Liver (tissue), 9 donors: ENCODE measurements around the gene PTPRN2. TPM values are rescaled to one million over a fixed set of nuclear protein-coding genes. Genes with fewer than 3 reads are reported as not detected.

Source experiments
- DNase-seq: peaks from one replicate; pipeline ENCODE4 v3.0.0-alpha.2; 2017; ENCODE audit warnings: low spot score
- H3K27ac ChIP-seq, 2 donors: one replicate each; pipeline ENCODE4 v1.7.0; 2013; ENCODE audit warnings: inconsistent platforms in 2 of 2, low read length in 2 of 2, control low read depth in 1 of 2, low read depth in 1 of 2, mild to moderate bottlenecking in 1 of 2
- H3K27me3 ChIP-seq, 4 donors: one replicate each; pipeline versions ENCODE4 v1.6.1 to v1.7.0; 2013; ENCODE audit warnings: low read length in 3 of 4, inconsistent platforms in 1 of 4, mild to moderate bottlenecking in 1 of 4, moderate library complexity in 1 of 4; ENCODE audit not compliant: control insufficient read depth in 4 of 4, insufficient read depth in 4 of 4
- H3K36me3 ChIP-seq, 4 donors: one replicate each; pipeline versions ENCODE4 v1.6.1 to v1.7.0; 2013; ENCODE audit warnings: low read length in 3 of 4, mild to moderate bottlenecking in 3 of 4, low read depth in 1 of 4, moderate library complexity in 1 of 4; ENCODE audit not compliant: control insufficient read depth in 4 of 4, insufficient read depth in 3 of 4
- H3K4me1 ChIP-seq, 4 donors: one replicate each; pipeline versions ENCODE4 v1.6.1 to v1.7.0; 2013; ENCODE audit warnings: low read length in 3 of 4, mild to moderate bottlenecking in 3 of 4, moderate library complexity in 1 of 4; ENCODE audit not compliant: control insufficient read depth in 4 of 4, insufficient read depth in 4 of 4
- H3K4me3 ChIP-seq, 3 donors: one replicate each; pipeline versions ENCODE4 v1.6.1 to v1.7.0; 2013; ENCODE audit warnings: low read length in 3 of 3, control low read depth in 1 of 3, low read depth in 1 of 3, mild to moderate bottlenecking in 1 of 3
- H3K9ac ChIP-seq, 2 donors: one replicate each; pipeline ENCODE4 v1.7.0; 2013; ENCODE audit warnings: low read length in 2 of 2, mild to moderate bottlenecking in 2 of 2, moderate library complexity in 2 of 2, control low read depth in 1 of 2, low read depth in 1 of 2
- H3K9me3 ChIP-seq, 4 donors: one replicate each; pipeline versions ENCODE4 v1.6.1 to v1.7.0; 2013; ENCODE audit warnings: low read length in 3 of 4; ENCODE audit not compliant: control insufficient read depth in 4 of 4
- EGR1 ChIP-seq, 2 donors: IDR thresholded peaks; 2 replicates each; pipeline ENCODE4 v1.6.1; 2016 to 2018; ENCODE audit warnings: antibody characterized with exemption in 2 of 2, low read depth in 2 of 2
- FOXA2 ChIP-seq: IDR thresholded peaks from 2 replicates; pipeline ENCODE4 v1.6.1; 2016; ENCODE audit warnings: antibody characterized with exemption
- HNF4G ChIP-seq: IDR thresholded peaks from 2 replicates; pipeline ENCODE4 v1.6.1; 2016; ENCODE audit warnings: antibody characterized with exemption
- NR2F2 ChIP-seq: IDR thresholded peaks from 2 replicates; pipeline ENCODE4 v1.6.1; 2016; ENCODE audit warnings: antibody characterized with exemption
- RXRA ChIP-seq, 2 donors: IDR thresholded peaks; 2 replicates each; pipeline ENCODE4 v1.6.1; 2017 to 2018; ENCODE audit warnings: antibody characterized with exemption in 2 of 2, mild to moderate bottlenecking in 1 of 2
- WGBS: extraction: QIAGEN DNeasy Blood & Tissue Kit; methylation state at CpG from one replicate; pipeline ENCODE4 v1.1.7; 2013; 5-methylcytosine and 5-hydroxymethylcytosine counted together
- polyA plus RNA-seq, 2 donors: library from polyadenylated mRNA; stranded (reverse) in 1 of 2; unstranded in 1 of 2; fragments of 200-250 nt in 1 of 2; fragments of >200 nt in 1 of 2; fragmentation: Nextera tagmentation in 1 of 2; extraction: Ambion mirVana in 1 of 2; gene quantifications; one replicate each; pipeline versions ENCODE4 v1.2.1 to v1.2.3, GENCODE V29; 2013 to 2015
- total RNA-seq, 2 donors: library from RNA; depleted of rRNA; stranded (reverse); fragments of >200 nt; gene quantifications; one replicate each; pipeline ENCODE4 v1.2.3, GENCODE V29; 2014
- TF ChIP-seq, protein P1 (sequence below): IDR thresholded peaks from 2 replicates; pipeline ENCODE4 v1.6.1; 2016; ENCODE audit warnings: antibody characterized with exemption
- TF ChIP-seq, protein P2 (sequence below): IDR thresholded peaks from 2 replicates; pipeline ENCODE4 v1.6.1; 2016; ENCODE audit warnings: antibody characterized with exemption, mild to moderate bottlenecking
- TF ChIP-seq, protein P3 (sequence below): IDR thresholded peaks from 2 replicates; pipeline ENCODE4 v1.6.1; 2016; ENCODE audit warnings: antibody characterized with exemption
- TF ChIP-seq, protein P4 (sequence below): fragments of 150-350 bp; IDR thresholded peaks from 2 replicates; pipeline ENCODE4 v1.5.1; 2017; ENCODE audit warnings: improper control_type of control experiment, low read depth, low read length; ENCODE audit not compliant: missing input control
- TF ChIP-seq, protein P5 (sequence below): IDR thresholded peaks from 2 replicates; pipeline ENCODE4 v1.6.1; 2016; ENCODE audit warnings: antibody characterized with exemption
- donor health status: healthy.
- donor health status: healthy.
- donor health status: healthy.
- donor health status: healthy.
- donor health status: healthy.

Gene PTPRN2
- total and polyA plus RNA-seq, 4 donors: 0.75 to 1.9 (median 1.1) TPM

DNA sequence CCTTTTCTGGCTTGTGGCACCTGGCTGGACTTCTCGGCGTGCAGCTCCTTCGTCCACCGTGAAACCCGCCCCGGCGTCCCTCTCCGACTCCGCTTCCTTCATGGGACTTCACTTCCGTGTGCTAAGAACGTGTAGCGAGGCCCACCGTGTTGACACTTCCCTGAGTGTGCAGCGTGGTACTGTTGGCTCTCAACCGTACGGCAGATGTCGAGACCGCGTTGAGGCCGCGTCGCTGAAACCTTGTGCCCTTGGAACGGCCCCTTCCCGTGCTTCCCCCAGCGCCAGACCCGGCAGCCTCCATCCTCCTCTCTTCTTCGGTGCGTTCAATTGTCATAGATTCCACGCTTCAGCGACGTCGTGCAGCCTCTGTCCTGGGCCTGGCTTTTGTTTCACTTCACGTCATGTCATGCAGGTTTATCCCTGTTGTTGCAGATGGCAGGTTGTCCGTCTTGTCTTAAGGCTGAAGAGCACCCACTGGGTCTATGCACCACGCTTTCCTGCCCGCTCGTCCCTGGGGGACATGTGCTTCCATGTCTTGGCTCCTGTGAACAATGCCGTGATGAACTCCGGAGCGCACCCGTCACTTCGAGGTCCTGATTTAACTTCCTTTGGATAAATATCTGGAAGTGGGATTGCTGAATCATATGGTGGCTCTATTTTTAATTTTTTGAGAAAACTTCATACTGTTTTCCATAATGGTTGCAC, 785.5 kb downstream of the PTPRN2 start:
- Histone ChIP-seq H3K9me3 (peaks cover 0 to 1% (median 0%) of the 10 kb centered on the region in 4 donors), H3K4me3 (no peak overlapping the region), H3K27ac (no peak overlapping the region), H3K27me3 (no peaks in the 10 kb centered on the region), H3K36me3 (no peaks in the 10 kb centered on the region), H3K9ac (no peak overlapping the region), H3K4me1 (no peaks in the 10 kb centered on the region)
- TF ChIP-seq, protein P1, sequence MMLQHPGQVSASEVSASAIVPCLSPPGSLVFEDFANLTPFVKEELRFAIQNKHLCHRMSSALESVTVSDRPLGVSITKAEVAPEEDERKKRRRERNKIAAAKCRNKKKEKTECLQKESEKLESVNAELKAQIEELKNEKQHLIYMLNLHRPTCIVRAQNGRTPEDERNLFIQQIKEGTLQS: no peak
- TF ChIP-seq, protein P2, sequence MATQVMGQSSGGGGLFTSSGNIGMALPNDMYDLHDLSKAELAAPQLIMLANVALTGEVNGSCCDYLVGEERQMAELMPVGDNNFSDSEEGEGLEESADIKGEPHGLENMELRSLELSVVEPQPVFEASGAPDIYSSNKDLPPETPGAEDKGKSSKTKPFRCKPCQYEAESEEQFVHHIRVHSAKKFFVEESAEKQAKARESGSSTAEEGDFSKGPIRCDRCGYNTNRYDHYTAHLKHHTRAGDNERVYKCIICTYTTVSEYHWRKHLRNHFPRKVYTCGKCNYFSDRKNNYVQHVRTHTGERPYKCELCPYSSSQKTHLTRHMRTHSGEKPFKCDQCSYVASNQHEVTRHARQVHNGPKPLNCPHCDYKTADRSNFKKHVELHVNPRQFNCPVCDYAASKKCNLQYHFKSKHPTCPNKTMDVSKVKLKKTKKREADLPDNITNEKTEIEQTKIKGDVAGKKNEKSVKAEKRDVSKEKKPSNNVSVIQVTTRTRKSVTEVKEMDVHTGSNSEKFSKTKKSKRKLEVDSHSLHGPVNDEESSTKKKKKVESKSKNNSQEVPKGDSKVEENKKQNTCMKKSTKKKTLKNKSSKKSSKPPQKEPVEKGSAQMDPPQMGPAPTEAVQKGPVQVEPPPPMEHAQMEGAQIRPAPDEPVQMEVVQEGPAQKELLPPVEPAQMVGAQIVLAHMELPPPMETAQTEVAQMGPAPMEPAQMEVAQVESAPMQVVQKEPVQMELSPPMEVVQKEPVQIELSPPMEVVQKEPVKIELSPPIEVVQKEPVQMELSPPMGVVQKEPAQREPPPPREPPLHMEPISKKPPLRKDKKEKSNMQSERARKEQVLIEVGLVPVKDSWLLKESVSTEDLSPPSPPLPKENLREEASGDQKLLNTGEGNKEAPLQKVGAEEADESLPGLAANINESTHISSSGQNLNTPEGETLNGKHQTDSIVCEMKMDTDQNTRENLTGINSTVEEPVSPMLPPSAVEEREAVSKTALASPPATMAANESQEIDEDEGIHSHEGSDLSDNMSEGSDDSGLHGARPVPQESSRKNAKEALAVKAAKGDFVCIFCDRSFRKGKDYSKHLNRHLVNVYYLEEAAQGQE: no peak
- TF ChIP-seq, protein P3, sequence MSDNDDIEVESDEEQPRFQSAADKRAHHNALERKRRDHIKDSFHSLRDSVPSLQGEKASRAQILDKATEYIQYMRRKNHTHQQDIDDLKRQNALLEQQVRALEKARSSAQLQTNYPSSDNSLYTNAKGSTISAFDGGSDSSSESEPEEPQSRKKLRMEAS: no peak
- DNase-seq: no peak
- WGBS: 95% methylated on average over 42 of the region's 42 CpGs

DNA sequence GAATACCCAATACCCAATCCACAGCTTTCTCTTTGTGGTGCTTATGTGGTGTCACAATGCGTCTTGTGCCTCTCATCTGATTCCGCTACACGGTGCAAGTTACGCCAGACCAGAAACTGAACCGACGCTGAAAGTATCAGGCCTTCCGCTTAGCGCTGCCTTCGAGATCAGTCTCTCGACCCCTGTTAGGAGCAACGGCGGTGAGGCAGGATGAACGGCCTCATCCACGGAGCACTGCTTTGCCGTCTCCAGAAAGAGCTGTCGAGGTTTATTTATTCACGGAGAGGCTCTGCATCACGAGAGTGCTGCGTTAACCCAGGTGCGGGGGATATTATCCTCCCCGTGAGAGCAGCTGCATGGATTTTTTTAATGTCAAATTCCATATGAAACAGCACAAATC, 786.5 kb downstream of the PTPRN2 start:
- no peaks in the 10 kb centered on the region for H3K4me1 ChIP-seq
- TF ChIP-seq, protein P4, sequence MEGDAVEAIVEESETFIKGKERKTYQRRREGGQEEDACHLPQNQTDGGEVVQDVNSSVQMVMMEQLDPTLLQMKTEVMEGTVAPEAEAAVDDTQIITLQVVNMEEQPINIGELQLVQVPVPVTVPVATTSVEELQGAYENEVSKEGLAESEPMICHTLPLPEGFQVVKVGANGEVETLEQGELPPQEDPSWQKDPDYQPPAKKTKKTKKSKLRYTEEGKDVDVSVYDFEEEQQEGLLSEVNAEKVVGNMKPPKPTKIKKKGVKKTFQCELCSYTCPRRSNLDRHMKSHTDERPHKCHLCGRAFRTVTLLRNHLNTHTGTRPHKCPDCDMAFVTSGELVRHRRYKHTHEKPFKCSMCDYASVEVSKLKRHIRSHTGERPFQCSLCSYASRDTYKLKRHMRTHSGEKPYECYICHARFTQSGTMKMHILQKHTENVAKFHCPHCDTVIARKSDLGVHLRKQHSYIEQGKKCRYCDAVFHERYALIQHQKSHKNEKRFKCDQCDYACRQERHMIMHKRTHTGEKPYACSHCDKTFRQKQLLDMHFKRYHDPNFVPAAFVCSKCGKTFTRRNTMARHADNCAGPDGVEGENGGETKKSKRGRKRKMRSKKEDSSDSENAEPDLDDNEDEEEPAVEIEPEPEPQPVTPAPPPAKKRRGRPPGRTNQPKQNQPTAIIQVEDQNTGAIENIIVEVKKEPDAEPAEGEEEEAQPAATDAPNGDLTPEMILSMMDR: no peak
- TF ChIP-seq HNF4G (no peak), FOXA2 (no peak), NR2F2 (no peak), RXRA (IDR thresholded peaks at IDR 0.05) (no peak), EGR1 (IDR thresholded peaks at IDR 0.05; ENCODE audit: low read depth in 2 of 2) (no peak)
- TF ChIP-seq, protein P5, sequence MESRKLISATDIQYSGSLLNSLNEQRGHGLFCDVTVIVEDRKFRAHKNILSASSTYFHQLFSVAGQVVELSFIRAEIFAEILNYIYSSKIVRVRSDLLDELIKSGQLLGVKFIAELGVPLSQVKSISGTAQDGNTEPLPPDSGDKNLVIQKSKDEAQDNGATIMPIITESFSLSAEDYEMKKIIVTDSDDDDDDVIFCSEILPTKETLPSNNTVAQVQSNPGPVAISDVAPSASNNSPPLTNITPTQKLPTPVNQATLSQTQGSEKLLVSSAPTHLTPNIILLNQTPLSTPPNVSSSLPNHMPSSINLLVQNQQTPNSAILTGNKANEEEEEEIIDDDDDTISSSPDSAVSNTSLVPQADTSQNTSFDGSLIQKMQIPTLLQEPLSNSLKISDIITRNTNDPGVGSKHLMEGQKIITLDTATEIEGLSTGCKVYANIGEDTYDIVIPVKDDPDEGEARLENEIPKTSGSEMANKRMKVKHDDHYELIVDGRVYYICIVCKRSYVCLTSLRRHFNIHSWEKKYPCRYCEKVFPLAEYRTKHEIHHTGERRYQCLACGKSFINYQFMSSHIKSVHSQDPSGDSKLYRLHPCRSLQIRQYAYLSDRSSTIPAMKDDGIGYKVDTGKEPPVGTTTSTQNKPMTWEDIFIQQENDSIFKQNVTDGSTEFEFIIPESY: no peak
- 94% methylated on average over 21 of the region's 21 CpGs for WGBS
- no peak overlapping the region for H3K4me3 ChIP-seq
- DNase-seq: no peak
- no peaks in the 10 kb centered on the region for H3K36me3 ChIP-seq
- no peak overlapping the region for H3K27ac ChIP-seq
- H3K9ac ChIP-seq: no peak overlapping the region
- H3K27me3 ChIP-seq: no peaks in the 10 kb centered on the region
- H3K9me3 ChIP-seq: peaks cover 0 to 1% (median 0%) of the 10 kb centered on the region in 4 donors
